Measurements from ENCODE around the gene FAM53A.

GRCh38 chr4:1691737-1692373 is 7.7 kb upstream of the FAM53A start:
- TF ChIP-seq, protein P1, sequence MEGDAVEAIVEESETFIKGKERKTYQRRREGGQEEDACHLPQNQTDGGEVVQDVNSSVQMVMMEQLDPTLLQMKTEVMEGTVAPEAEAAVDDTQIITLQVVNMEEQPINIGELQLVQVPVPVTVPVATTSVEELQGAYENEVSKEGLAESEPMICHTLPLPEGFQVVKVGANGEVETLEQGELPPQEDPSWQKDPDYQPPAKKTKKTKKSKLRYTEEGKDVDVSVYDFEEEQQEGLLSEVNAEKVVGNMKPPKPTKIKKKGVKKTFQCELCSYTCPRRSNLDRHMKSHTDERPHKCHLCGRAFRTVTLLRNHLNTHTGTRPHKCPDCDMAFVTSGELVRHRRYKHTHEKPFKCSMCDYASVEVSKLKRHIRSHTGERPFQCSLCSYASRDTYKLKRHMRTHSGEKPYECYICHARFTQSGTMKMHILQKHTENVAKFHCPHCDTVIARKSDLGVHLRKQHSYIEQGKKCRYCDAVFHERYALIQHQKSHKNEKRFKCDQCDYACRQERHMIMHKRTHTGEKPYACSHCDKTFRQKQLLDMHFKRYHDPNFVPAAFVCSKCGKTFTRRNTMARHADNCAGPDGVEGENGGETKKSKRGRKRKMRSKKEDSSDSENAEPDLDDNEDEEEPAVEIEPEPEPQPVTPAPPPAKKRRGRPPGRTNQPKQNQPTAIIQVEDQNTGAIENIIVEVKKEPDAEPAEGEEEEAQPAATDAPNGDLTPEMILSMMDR (IDR thresholded peaks at IDR 0.05), result no peak
- no peak for TF ChIP-seq POLR2A (IDR thresholded peaks at IDR 0.05)
